WERI-Rb-1 (cell line): Measurements from ENCODE around the gene TMEM167B.

Experiments
- DNase-seq: peaks from one replicate; pipeline ENCODE4 v3.0.0-alpha.2; 2020
- H3K27ac ChIP-seq: fragments of 250-450 bp; sonication (Bioruptor Pico); 2 replicates; pipeline ENCODE4 v1.5.1; 2020; ENCODE audit warnings: mild to moderate bottlenecking, moderate library complexity
- H3K27me3 ChIP-seq: fragments of 250-450 bp; sonication (Bioruptor Pico); 2 replicates; pipeline ENCODE4 v1.5.1; 2021; ENCODE audit warnings: mild to moderate bottlenecking, low read depth, moderate library complexity; ENCODE audit not compliant: insufficient read depth, severe bottlenecking
- H3K36me3 ChIP-seq: fragments of 250-450 bp; sonication (Bioruptor Pico); 2 replicates; pipeline ENCODE4 v1.5.1; 2020; ENCODE audit warnings: mild to moderate bottlenecking, moderate library complexity
- H3K4me3 ChIP-seq: 2 replicates; pipeline ENCODE4 v1.5.1; 2011; ENCODE audit warnings: low read depth, mild to moderate bottlenecking, control low read depth, low read length
- H3K9me3 ChIP-seq: fragments of 250-450 bp; sonication (Bioruptor Pico); 2 replicates; pipeline ENCODE4 v1.5.1; 2021; ENCODE audit warnings: mild to moderate bottlenecking, moderate library complexity; ENCODE audit not compliant: severe bottlenecking
- TF ChIP-seq, protein P1 (sequence below): IDR thresholded peaks from 2 replicates; pipeline ENCODE4 v1.5.1; 2011; ENCODE audit warnings: low read depth, mild to moderate bottlenecking, control low read depth, inconsistent platforms, low read length

The TMEM167B gene

DNA sequence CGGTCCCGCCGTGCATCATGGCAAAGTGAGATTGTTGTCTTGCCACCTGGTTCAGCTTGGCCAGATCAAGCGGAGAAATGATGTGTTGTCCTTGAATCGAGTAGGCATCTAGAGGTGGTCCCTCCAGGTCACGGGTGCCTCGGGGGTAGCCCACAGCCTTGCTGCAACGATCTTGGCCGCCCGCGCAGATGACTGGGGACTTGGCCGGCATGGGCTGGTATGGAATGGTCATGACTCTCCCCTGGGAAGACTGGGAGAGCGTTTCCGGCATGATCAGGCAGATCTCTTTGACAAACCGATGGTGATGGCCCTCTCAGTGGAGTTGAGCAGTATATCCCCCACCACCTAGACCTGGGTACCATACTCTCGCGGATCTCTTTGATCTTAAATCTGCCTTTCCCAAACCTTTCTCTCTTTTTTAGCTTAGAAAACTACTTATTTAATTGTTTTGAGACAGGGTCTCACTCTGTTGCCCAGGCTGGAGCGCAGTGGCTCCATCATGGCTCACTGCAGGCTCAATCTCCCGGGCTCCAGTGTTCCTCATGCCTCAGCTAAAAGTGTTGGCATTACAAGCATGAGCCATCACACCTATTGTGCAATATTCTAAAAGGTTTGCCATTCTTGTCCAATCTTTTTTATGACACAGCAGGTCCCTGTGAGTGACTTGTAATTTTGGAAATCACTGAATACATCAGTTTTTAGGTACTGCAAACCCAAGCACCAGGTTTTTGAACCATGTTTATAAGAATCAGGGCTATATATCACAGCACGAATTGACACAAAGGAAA lies 14.0 kb downstream of the TMEM167B start:
- Histone ChIP-seq H3K36me3 (peaks cover 9% of the 10 kb centered on the region), H3K9me3 (no peaks in the 10 kb centered on the region), H3K4me3 (no peak overlapping the region), H3K27me3 (no peaks in the 10 kb centered on the region), H3K27ac (no peak overlapping the region)
- TF ChIP-seq, protein P1, sequence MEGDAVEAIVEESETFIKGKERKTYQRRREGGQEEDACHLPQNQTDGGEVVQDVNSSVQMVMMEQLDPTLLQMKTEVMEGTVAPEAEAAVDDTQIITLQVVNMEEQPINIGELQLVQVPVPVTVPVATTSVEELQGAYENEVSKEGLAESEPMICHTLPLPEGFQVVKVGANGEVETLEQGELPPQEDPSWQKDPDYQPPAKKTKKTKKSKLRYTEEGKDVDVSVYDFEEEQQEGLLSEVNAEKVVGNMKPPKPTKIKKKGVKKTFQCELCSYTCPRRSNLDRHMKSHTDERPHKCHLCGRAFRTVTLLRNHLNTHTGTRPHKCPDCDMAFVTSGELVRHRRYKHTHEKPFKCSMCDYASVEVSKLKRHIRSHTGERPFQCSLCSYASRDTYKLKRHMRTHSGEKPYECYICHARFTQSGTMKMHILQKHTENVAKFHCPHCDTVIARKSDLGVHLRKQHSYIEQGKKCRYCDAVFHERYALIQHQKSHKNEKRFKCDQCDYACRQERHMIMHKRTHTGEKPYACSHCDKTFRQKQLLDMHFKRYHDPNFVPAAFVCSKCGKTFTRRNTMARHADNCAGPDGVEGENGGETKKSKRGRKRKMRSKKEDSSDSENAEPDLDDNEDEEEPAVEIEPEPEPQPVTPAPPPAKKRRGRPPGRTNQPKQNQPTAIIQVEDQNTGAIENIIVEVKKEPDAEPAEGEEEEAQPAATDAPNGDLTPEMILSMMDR = no peak
- no peak for DNase-seq

DNA sequence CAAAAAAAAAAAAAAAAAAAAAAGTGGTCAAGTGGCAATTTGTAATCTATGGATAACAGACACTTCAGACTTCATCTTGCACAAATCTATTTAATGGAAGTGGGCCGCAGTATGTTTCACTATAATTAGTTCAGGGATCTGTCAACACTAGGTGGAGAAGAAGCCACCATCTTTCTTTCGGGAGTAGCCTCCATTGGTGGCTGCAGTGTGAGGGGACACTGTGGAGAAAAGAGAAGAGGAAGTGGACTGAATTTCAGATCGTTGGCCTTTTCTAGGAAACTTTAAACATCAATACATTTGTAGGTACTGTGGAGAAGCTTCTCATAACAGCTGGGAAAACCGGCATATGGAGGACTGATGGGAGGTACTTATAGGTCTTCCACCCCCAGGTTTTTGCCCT lies 15.3 kb downstream of the TMEM167B start:
- no peaks in the 10 kb centered on the region for H3K9me3 ChIP-seq
- peaks cover 6% of the 10 kb centered on the region for H3K36me3 ChIP-seq
- no peak overlapping the region for H3K27ac ChIP-seq
- TF ChIP-seq, protein P1 = no peak
- no peak overlapping the region for H3K4me3 ChIP-seq
- H3K27me3 ChIP-seq = no peaks in the 10 kb centered on the region
- DNase-seq = no peak

DNA sequence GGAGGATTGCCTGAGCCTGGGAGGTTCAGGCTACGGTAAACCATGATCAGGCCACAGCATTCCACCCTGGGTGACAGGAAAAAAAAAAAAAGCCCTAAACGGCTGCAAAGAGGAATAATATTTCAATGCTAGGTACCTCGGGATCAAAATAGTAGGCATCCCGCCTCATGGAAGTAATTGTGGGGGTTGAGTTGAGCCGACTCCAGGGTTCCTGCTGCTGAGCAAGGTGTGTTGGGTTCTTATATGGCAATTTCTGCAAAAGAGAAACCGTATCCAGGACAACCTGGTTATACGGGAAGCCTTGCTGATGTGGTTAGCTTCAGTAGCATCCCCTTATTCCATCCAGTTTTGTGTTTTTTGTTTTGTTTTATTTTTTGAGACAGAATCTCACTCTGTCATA lies 17.2 kb downstream of the TMEM167B start:
- TF ChIP-seq, protein P1 = no peak
- Histone ChIP-seq H3K36me3 (no peaks in the 10 kb centered on the region), H3K4me3 (no peak overlapping the region), H3K27me3 (no peaks in the 10 kb centered on the region), H3K27ac (no peak overlapping the region), H3K9me3 (no peaks in the 10 kb centered on the region)
- no peak for DNase-seq

DNA sequence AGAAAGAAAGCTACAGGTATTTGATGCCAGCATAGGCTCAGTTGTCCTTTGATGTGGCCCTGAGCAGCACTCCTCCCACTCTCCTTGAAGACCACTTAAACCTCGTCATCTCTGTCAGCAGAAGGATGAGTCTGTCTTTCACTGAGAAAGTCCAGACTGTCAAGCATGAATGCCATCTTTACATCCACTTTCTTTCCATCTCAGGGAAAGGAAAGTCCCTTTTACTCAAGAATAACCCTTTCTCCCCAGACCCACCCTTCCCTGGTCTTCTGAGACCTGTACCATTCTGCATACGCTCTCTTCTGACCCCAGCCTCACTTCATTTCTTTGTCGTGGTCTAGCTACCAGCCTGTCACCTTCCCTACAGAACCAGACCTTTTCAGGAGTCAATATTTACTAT lies 19.3 kb downstream of the TMEM167B start:
- Histone ChIP-seq H3K27me3 (peaks cover 6% of the 10 kb centered on the region), H3K9me3 (no peaks in the 10 kb centered on the region), H3K27ac (no peak overlapping the region), H3K36me3 (no peaks in the 10 kb centered on the region), H3K4me3 (no peak overlapping the region)
- DNase-seq = no peak
- TF ChIP-seq, protein P1 = no peak

DNA sequence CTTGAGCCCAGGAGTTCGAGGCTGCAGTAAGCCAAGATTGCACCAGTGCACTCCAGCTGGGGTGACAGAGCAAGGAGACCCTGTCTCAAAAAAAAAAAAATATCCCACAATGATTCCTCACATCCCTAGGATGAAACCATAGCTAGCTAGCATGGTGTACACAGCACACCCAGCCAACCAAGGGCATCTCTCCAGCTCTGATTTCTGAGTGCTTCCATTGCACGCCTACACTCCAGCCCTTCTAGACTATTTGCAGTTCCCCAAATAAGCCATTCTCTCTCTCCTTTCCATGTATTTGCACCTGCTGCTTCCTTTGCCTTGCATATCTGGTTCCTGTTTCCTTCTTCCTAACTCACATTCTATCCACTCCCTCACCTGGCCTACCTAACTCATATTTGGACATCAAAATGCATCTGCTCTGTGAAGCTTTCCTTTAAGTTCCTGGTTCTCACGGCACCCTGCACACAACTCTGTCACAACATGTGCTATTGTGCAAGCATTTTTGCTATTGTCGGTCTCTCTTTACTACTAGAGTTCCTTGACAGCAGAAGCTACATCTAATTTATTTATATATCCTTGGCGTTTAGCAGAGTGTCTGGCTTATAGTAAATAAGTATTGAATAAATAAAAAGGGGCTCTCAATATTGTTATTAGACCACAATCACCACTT lies 21.0 kb downstream of the TMEM167B start:
- H3K9me3 ChIP-seq = no peaks in the 10 kb centered on the region

More for the DNA sequence above, 21.0 kb downstream of the TMEM167B start:
- no peak for DNase-seq
- Histone ChIP-seq H3K27ac (no peak overlapping the region), H3K27me3 (peaks cover 6% of the 10 kb centered on the region), H3K36me3 (no peaks in the 10 kb centered on the region), H3K4me3 (no peak overlapping the region)
- TF ChIP-seq, protein P1 = no peak
